A549 (cell line): ENCODE measurements around the gene SNTN. TPM values are rescaled to one million over a fixed set of nuclear protein-coding genes. Genes with fewer than 3 reads are reported as not detected.

Source experiments
- ATAC-seq, 2 experiments: fragments of 200-7000 bp in 1 of 2; fragments of >200 bp in 1 of 2; cut with Nextera tagmentation in 1 of 2; cut with Tn5 transposase in 1 of 2; 3 replicates each; pipeline versions ENCODE4 v1.8.0 to v1.9.1; 2018 to 2020; ENCODE audit warnings: mild to moderate bottlenecking in 1 of 2, moderate library complexity in 1 of 2
- CTCF ChIA-PET: fragments of 300-600 bp; sonication (Branson Sonifier 250); formaldehyde crosslinking; extraction: SDS; loops from one replicate; lab custom pipeline; 2021; ENCODE audit warnings: antibody characterized with exemption, inconsistent platforms; lab: Yijun Ruan, JAX
- POLR2A ChIA-PET: fragments of 350-600 bp; formaldehyde crosslinking; extraction: SDS; loops from one replicate; lab custom pipeline; 2021; ENCODE audit warnings: antibody characterized with exemption, inconsistent platforms; lab: Yijun Ruan, JAX
- DNase-seq, 2 experiments: peaks; one replicate each; pipeline versions ENCODE4 v3.0.0 to v3.0.0-alpha.2; 2011 to 2016; ENCODE audit warnings: low read depth in 1 of 2, low spot score in 1 of 2
- FAIRE-seq: peaks from 2 replicates; lab custom pipeline; 2011; peaks lifted over from hg19 to GRCh38; lab: Jason Lieb, UNC
- H3K27ac ChIP-seq, 2 experiments: fragments of >200 bp; sonication (Bioruptor Twin); formaldehyde crosslinking; 3 replicates each; pipeline ENCODE4 v1.5.1; 2016 to 2017
- H3K4me1 ChIP-seq: fragments of >200 bp; sonication (Bioruptor Twin); formaldehyde crosslinking; 3 replicates; pipeline ENCODE4 v1.6.1; 2016
- H3K4me2 ChIP-seq: fragments of >200 bp; sonication (Bioruptor Twin); formaldehyde crosslinking; 3 replicates; pipeline ENCODE4 v1.6.1; 2016
- H3K4me3 ChIP-seq: fragments of >200 bp; sonication (Bioruptor Twin); formaldehyde crosslinking; 3 replicates; pipeline ENCODE4 v1.5.1; 2016
- H3K9me3 ChIP-seq: fragments of >200 bp; sonication (Bioruptor Twin); formaldehyde crosslinking; 3 replicates; pipeline ENCODE4 v1.6.1; 2016
- ATOH8 ChIP-seq: fragments of 250-450 bp; sonication (Bioruptor Pico); IDR thresholded peaks from 2 replicates; pipeline ENCODE4 v1.5.0; 2020; ENCODE audit warnings: low read depth, mild to moderate bottlenecking, moderate library complexity
- CHD2 ChIP-seq: fragments of 150-350 bp; IDR thresholded peaks from 2 replicates; pipeline ENCODE4 v1.6.1; 2014; ENCODE audit warnings: low read length; ENCODE audit not compliant: partially characterized antibody
- CHD4 ChIP-seq: fragments of 200-600 bp; sonication (generic); IDR thresholded peaks from 2 replicates; pipeline ENCODE4 v1.6.1; 2016; ENCODE audit warnings: antibody characterized with exemption, mild to moderate bottlenecking, borderline replicate concordance
- CTCF ChIP-seq: fragments of >200 bp; sonication (Bioruptor Twin); formaldehyde crosslinking; IDR thresholded peaks from 3 replicates; pipeline ENCODE4 v1.5.1; 2016
- EHF ChIP-seq: fragments of 250-450 bp; sonication (Bioruptor Pico); IDR thresholded peaks from 2 replicates; pipeline ENCODE4 v1.5.0; 2020; ENCODE audit warnings: mild to moderate bottlenecking
- FOSB ChIP-seq: fragments of 250-450 bp; sonication (Bioruptor Pico); IDR thresholded peaks from 2 replicates; pipeline ENCODE4 v1.5.0; 2020; ENCODE audit warnings: mild to moderate bottlenecking, moderate library complexity
- FOSL2 ChIP-seq, 2 experiments: fragments of 450-650 bp in 1 of 2; fragments of >200 bp in 1 of 2; sonication (Bioruptor Twin) in 1 of 2; formaldehyde crosslinking; IDR thresholded peaks; 2 replicates each; pipeline versions ENCODE4 v1.5.0 to v1.6.1; 2016 to 2020; ENCODE audit warnings: mild to moderate bottlenecking in 1 of 2, moderate library complexity in 1 of 2
- GATA3 ChIP-seq: IDR thresholded peaks from 2 replicates; pipeline ENCODE4 v1.6.1; 2012; ENCODE audit warnings: borderline replicate concordance
- HOXA7 ChIP-seq: fragments of 250-450 bp; sonication (Bioruptor Pico); IDR thresholded peaks from 2 replicates; pipeline ENCODE4 v1.5.0; 2020; ENCODE audit warnings: mild to moderate bottlenecking, moderate library complexity
- NFE2L2 ChIP-seq: fragments of 150-350 bp; conservative IDR thresholded peaks from 2 replicates; pipeline ENCODE4 v1.6.1; 2014; ENCODE audit warnings: low read length
- NPAS2 ChIP-seq: fragments of 250-450 bp; sonication (Bioruptor Pico); IDR thresholded peaks from 2 replicates; pipeline ENCODE4 v1.8.0; 2022; ENCODE audit warnings: mild to moderate bottlenecking, moderate library complexity, borderline replicate concordance
- PBX3 ChIP-seq: IDR thresholded peaks from 2 replicates; pipeline ENCODE4 v1.6.1; 2012
- POLR2A ChIP-seq: IDR thresholded peaks from 2 replicates; pipeline ENCODE4 v1.6.1; 2012; ENCODE audit warnings: mild to moderate bottlenecking, low read length
- RARB ChIP-seq: fragments of 250-450 bp; sonication (Bioruptor Pico); IDR thresholded peaks from 2 replicates; pipeline ENCODE4 v1.8.0; 2021; ENCODE audit warnings: mild to moderate bottlenecking, moderate library complexity
- RCOR1 ChIP-seq: fragments of 150-350 bp; IDR thresholded peaks from 2 replicates; pipeline ENCODE4 v1.6.1; 2014; ENCODE audit warnings: antibody characterized with exemption, low read length, low read depth
- RNF2 ChIP-seq: fragments of 200-600 bp; sonication (generic); IDR thresholded peaks from 2 replicates; pipeline ENCODE4 v1.6.1; 2016; ENCODE audit warnings: low read depth, mild to moderate bottlenecking, antibody characterized with exemption, moderate library complexity, borderline replicate concordance
- TP53 ChIP-seq: fragments of 250-450 bp; sonication (Bioruptor Pico); IDR thresholded peaks from 2 replicates; pipeline ENCODE4 v1.5.0; 2021; ENCODE audit warnings: mild to moderate bottlenecking, moderate library complexity
- WGBS: methylation state at CpG from one replicate; pipeline ENCODE4 v1.1.6; 2017; ENCODE audit errors: missing lambda C conversion rate; 5-methylcytosine and 5-hydroxymethylcytosine counted together
- polyA plus RNA-seq, 4 experiments: library from polyadenylated mRNA; depleted of rRNA in 3 of 4; stranded (reverse); fragments of >200 nt; fragmentation: RNase III in 1 of 4; extraction: RNeasy Plus Mini Kit Qiagen cat#74134 plus additional on column Dnase treatment in 1 of 4; gene quantifications; 2 replicates in 3 of 4; 3 replicates in 1 of 4; pipeline ENCODE4 v1.2.3, GENCODE V29; 2011 to 2017
- TF ChIP-seq, protein P1 (sequence below): IDR thresholded peaks from 2 replicates; pipeline ENCODE4 v1.6.1; 2012; ENCODE audit warnings: low read depth, borderline replicate concordance
- TF ChIP-seq, protein P2 (sequence below): IDR thresholded peaks from 2 replicates; pipeline ENCODE4 v1.6.1; 2012
- TF ChIP-seq, protein P3 (sequence below): fragments of 150-350 bp; IDR thresholded peaks from 2 replicates; pipeline ENCODE4 v1.6.1; 2014; ENCODE audit warnings: low read depth, mild to moderate bottlenecking, low read length
- TF ChIP-seq, protein P4 (sequence below): fragments of >200 bp; sonication (Bioruptor Twin); formaldehyde crosslinking; IDR thresholded peaks from 2 replicates; pipeline ENCODE4 v1.6.1; 2016

The SNTN gene
- polyA plus RNA-seq, 2 of the 4 experiments (the other 2 are of a cell fraction) = not detected

GRCh38 chr3:63613561-63613960 is 38.9 kb upstream of the SNTN start (continued):
- no peak for TF ChIP-seq POLR2A

DNA sequence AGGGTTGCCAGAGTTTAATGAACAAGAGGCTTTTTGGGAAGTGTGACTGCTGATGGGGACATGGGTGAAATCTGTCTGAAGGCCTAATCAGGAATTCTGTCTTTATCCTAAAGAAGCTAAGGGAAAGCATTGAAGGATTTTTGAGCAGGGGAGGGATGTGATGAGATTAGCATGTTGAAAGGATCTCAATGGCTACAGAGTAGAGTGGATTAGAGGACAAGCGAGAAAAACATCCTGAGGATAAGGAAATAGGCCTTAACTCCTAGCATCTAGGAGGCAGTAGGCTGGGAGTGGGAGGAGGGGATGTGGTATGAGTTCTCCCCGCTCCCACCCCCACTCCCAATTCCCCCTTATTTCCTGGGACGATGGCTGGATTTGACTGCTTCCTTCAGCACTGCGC is 35.1 kb upstream of the SNTN start:
- Histone ChIP-seq H3K4me2 (no peak overlapping the region), H3K9me3 (no peaks in the 10 kb centered on the region), H3K4me3 (no peak overlapping the region), H3K4me1 (no peaks in the 10 kb centered on the region), H3K27ac (no peak overlapping the region)
- FAIRE-seq (no peak), DNase-seq (no peak), ATAC-seq (no peak)
- CTCF ChIA-PET = no interaction called here
- POLR2A ChIA-PET = no interaction called here
- 29% methylated on average over 4 of the region's 4 CpGs for WGBS
- TF ChIP-seq ATOH8 (CRISPR knock-in tag) (no peak), FOSB (CRISPR knock-in tag) (no peak), FOSL2 (IDR thresholded peaks at IDR 0.05) (no peak), FOSL2 (CRISPR knock-in tag; IDR thresholded peaks at IDR 0.05) (no peak), GATA3 (no peak), EHF (no peak), RNF2 (no peak), NPAS2 (CRISPR knock-in tag) (no peak), CHD4 (no peak), TP53 (no peak), NFE2L2 (no peak), CTCF (no peak), CHD2 (no peak), RARB (no peak), RCOR1 (no peak)
- TF ChIP-seq, protein P1, sequence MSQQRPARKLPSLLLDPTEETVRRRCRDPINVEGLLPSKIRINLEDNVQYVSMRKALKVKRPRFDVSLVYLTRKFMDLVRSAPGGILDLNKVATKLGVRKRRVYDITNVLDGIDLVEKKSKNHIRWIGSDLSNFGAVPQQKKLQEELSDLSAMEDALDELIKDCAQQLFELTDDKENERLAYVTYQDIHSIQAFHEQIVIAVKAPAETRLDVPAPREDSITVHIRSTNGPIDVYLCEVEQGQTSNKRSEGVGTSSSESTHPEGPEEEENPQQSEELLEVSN = no peak
- TF ChIP-seq, protein P2, sequence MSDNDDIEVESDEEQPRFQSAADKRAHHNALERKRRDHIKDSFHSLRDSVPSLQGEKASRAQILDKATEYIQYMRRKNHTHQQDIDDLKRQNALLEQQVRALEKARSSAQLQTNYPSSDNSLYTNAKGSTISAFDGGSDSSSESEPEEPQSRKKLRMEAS = no peak
- TF ChIP-seq, protein P3, sequence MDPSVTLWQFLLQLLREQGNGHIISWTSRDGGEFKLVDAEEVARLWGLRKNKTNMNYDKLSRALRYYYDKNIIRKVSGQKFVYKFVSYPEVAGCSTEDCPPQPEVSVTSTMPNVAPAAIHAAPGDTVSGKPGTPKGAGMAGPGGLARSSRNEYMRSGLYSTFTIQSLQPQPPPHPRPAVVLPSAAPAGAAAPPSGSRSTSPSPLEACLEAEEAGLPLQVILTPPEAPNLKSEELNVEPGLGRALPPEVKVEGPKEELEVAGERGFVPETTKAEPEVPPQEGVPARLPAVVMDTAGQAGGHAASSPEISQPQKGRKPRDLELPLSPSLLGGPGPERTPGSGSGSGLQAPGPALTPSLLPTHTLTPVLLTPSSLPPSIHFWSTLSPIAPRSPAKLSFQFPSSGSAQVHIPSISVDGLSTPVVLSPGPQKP = no peak
- TF ChIP-seq, protein P4, sequence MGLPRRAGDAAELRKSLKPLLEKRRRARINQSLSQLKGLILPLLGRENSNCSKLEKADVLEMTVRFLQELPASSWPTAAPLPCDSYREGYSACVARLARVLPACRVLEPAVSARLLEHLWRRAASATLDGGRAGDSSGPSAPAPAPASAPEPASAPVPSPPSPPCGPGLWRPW = no peak

DNA sequence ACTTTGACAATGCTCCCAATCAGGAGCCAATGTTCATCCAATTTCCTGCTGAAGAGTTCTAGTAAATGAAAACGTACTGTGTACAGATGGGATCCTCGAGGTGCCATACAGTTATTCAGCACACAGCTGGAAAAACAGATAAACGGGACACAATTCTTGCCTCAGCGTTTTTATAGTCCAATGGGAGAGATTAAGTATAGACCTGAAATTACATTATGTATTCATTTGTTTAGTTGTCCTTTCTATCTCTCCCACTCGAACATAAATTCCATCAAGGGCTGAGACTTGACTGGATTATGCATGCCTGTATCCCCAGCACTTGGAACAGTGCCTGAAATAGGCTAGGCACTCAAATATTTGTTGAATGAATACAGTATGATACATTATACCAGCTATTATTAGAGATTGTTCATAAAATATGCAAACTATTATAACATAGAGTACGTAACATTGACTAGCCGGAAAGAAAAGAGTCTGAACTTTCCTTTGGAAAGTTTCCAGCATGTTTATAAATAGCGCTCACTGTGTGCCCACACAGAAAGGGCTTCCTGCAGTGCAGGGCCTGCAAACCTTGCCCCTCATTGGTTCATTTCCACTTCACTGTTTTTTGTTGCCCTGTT is 27.4 kb upstream of the SNTN start:
- CTCF ChIA-PET = no interaction called here
- ATAC-seq = no peak
- POLR2A ChIA-PET = no interaction called here
- H3K4me2 ChIP-seq = no peak overlapping the region
- DNase-seq = no peak
- H3K4me3 ChIP-seq = no peak overlapping the region
- no peak overlapping the region for H3K27ac ChIP-seq
- H3K4me1 ChIP-seq = no peaks in the 10 kb centered on the region
- no peak for TF ChIP-seq NPAS2 (CRISPR knock-in tag)
- no peak for TF ChIP-seq EHF
- no peak for TF ChIP-seq CHD2
- no peak for TF ChIP-seq GATA3
- TF ChIP-seq PBX3 = no peak
- no peak for TF ChIP-seq HOXA7
- FAIRE-seq = no peak
- WGBS = 1% methylated on average over 8 of the region's 8 CpGs
- H3K9me3 ChIP-seq = no peaks in the 10 kb centered on the region
